Measurements from ENCODE around the gene EXD1.
A peak's percentile ranks its signal among the peaks of the same experiment; 100 is the strongest.
"Not testable (repeated sequence)": the region's sequence is repeated elsewhere in the genome, so short reads cannot be mapped to it uniquely, and the experiment has no call there.

EXD1 gene

GRCh38 chr15:41183581-41183980, 47.0 kb downstream of the EXD1 start:
- Mint-ChIP-seq H3K4me3 (no peak overlapping the region), H3K27ac (no peak overlapping the region), H3K4me1 (no peaks in the 10 kb centered on the region), H3K27me3 (no peaks in the 10 kb centered on the region), H3K9me3 (no peaks in the 10 kb centered on the region)
- ATAC-seq: no peak
- no peak for DNase-seq

DNA sequence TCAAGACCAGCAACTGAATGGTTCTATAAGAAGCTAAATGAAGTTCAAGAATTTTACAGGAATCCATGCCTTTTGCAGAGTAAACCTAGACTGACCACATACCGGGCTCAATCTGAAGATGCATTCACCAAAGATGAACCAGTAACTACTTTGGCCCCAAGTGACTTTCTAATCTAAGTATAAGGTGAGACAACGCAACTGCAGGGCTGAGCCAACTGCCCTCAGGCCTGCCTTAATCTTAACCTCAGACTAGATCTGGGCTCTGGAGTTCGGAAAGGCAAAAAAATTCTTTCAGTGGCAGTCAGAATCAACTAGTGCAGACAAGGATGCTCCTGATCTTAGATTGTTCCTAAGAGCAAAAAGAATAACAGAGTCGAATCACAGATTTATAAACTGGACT, 48.3 kb downstream of the EXD1 start:
- no peak for ATAC-seq
- Mint-ChIP-seq H3K9me3 (no peaks in the 10 kb centered on the region), H3K27me3 (no peaks in the 10 kb centered on the region)

DNA sequence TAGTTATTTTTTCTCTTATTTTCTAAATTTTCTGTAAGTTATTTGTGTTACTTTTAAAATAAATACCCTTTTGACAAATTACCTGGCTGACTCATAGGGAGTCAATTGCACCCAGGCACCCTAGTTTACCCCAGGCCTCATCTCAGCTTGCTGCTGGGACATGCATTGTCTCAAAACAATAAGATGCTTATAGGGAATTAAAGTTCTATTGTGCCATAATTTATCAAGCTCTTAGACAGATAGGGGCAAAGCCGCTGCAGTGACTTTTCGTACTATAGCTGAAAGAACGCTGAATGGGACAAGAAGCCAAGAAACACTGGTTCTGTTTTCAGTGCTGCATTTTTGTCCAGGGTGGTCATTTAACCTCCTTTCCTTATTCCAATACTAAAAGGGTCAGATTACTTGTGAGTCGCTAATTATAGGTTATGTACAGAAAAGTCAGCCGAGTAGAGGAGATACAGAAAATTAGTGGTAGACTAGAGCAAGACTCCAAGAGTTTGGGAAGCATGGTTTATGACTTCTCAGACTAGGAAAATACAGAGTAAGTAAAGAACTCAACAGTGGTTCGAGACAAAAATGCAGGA, 50.3 kb downstream of the EXD1 start:
- no peak overlapping the region for H3K4me3 Mint-ChIP-seq

More for the DNA sequence above, 48.3 kb downstream of the EXD1 start:
- Mint-ChIP-seq H3K4me1 (no peaks in the 10 kb centered on the region), H3K4me3 (no peak overlapping the region), H3K27ac (no peak overlapping the region)
- DNase-seq: no peak

DNA sequence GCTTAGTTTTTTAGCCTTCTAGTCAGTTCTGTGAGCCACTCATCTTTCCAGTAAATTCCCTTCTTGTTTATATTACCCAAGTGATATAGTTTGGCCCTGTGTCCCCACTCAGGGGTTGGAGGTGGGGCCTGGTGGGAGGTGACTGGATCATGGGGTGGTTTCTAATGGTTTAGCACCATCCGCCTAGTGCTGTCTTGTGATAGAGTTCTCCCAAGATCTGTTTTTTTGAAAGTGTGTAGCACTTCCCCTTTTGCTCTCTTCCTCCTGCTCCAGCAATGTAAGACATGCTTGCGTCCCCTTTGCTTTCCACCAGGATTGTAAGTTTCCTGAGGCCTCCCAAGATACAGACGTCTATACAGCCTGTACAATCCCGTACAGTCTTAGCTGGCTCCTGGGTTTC, 60.8 kb downstream of the EXD1 start:
- H3K9me3 Mint-ChIP-seq: no peaks in the 10 kb centered on the region
- H3K27ac Mint-ChIP-seq: no peak overlapping the region
- H3K4me1 Mint-ChIP-seq: no peaks in the 10 kb centered on the region
- H3K27me3 Mint-ChIP-seq: no peaks in the 10 kb centered on the region
- DNase-seq (no peak), ATAC-seq (no peak)
- H3K4me3 Mint-ChIP-seq: no peak overlapping the region

More for the DNA sequence above, 50.3 kb downstream of the EXD1 start:
- H3K9me3 Mint-ChIP-seq: no peaks in the 10 kb centered on the region
- no peaks in the 10 kb centered on the region for H3K4me1 Mint-ChIP-seq
- no peak overlapping the region for H3K27ac Mint-ChIP-seq
- DNase-seq: no peak
- ATAC-seq: no peak
- H3K27me3 Mint-ChIP-seq: no peaks in the 10 kb centered on the region

DNA sequence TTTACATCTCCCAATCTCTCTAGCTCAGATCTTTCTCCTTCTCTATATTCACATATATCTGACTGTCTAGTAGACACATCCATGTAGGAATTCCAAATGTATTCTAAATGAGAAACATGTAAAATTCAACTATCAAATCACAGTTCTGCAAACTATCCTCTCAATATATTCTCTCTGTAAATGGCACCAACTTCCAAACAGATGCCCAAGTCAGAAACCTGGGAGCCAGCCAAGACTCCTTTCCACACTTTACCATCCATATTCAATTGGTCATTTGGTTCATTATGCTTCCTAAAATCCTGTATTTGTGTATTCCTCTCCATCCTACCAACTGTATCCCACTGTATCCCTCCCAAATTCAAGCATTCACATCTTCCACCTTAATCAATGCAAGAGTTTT, 61.5 kb downstream of the EXD1 start:
- Mint-ChIP-seq H3K27me3 (no peaks in the 10 kb centered on the region), H3K4me3 (no peak overlapping the region), H3K9me3 (no peaks in the 10 kb centered on the region), H3K27ac (no peak overlapping the region), H3K4me1 (no peaks in the 10 kb centered on the region)
- DNase-seq (no peak), ATAC-seq (no peak)

DNA sequence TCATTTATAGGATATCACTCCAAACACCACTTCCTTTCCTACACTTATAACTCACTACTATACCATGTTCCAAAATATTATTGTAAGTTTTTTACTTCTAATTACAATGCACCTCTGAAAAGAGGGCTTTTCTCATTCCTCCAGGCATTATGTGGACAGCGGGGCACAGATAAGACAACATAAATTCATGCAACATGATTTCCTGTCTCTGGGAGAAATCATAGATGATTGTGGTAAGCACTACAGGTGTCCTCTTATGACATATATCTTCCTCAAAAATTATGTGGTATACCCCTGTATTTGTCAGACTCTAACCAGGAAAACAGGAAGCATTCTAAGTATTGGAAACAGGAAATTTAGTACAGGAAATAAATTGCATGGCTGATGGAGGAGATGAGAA, 68.8 kb downstream of the EXD1 start:
- Mint-ChIP-seq H3K27ac (no peak overlapping the region), H3K9me3 (no peaks in the 10 kb centered on the region), H3K27me3 (no peaks in the 10 kb centered on the region), H3K4me3 (no peak overlapping the region), H3K4me1 (peaks cover 16% of the 10 kb centered on the region)
- DNase-seq (no peak), ATAC-seq (no peak)

DNA sequence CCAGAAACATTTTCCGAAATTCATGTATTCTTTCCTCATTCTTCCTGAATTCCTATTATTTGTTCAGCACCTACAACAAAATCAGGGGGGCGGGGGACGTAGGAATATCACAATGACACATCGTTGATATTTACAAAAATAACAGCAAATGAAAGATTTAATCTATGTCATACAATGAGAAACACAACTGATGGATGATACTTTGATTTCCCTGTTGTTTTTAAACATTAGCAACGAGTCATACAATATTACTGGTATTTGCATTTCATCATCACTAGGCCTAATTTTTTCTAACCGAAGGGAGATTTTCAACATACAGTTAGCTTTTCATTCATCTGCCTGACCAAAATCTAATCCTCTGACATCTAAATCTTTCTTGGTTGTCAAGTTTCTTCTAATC, 69.2 kb downstream of the EXD1 start:
- ATAC-seq (no peak), DNase-seq (no peak)
- no peak overlapping the region for H3K27ac Mint-ChIP-seq
- H3K9me3 Mint-ChIP-seq: no peaks in the 10 kb centered on the region
- no peaks in the 10 kb centered on the region for H3K27me3 Mint-ChIP-seq
- H3K4me3 Mint-ChIP-seq: no peak overlapping the region
- peaks cover 16% of the 10 kb centered on the region for H3K4me1 Mint-ChIP-seq

- Mint-ChIP-seq H3K4me3 (no peak overlapping the region), H3K27ac (no peak overlapping the region), H3K9me3 (no peaks in the 10 kb centered on the region), H3K4me1 (peaks cover 16% of the 10 kb centered on the region), H3K27me3 (no peaks in the 10 kb centered on the region)
- ATAC-seq (no peak), DNase-seq (no peak)
These were observed 69.8 kb downstream of the EXD1 start for GRCh38 chr15:41160639-41161315.

DNA sequence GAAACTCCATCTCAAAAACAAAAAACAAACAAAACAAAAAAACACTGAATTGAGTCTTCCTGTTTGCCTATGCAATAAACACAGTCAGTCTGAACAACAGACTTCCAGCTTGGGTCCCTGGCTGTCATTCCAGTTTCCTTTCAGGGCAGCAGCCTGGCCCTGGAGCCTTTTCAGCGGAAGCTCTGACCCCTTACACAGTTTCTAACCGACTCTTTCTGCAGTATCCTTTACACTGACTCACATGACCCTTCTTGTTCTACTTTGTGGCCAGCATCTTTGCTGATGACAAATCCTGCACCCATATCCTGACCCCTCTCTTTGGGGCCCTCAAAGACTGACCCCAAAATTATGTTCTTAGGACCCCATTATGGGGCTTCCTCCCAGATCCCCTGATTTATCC, 76.1 kb downstream of the EXD1 start:
- ATAC-seq (no peak), DNase-seq (no peak)
- H3K4me3 Mint-ChIP-seq: no peak overlapping the region
- no peak overlapping the region for H3K27ac Mint-ChIP-seq
- H3K4me1 Mint-ChIP-seq: peaks cover 8% of the 10 kb centered on the region
- no peaks in the 10 kb centered on the region for H3K9me3 Mint-ChIP-seq
- no peaks in the 10 kb centered on the region for H3K27me3 Mint-ChIP-seq

DNA sequence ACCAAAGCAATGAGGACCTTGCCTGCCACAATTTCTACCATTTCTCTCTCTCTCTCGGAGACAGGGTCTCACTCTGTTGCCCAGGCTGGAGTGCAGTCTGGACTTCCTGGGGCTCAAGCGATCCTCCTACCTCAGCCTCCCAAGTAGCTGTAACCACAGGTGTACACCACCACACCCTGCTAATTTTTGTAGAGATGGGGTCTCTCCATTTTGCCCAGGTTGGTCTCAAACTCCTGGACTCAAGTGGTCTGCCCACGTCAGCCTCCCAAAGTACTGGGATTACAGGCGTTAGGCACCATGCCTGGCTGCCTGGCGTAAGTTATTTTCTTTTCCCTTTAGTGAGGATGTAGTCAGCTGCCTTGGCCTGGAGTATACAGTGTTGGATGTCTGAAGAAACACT, 76.8 kb downstream of the EXD1 start:
- H3K4me3 Mint-ChIP-seq: no peak overlapping the region
- no peaks in the 10 kb centered on the region for H3K9me3 Mint-ChIP-seq
- H3K4me1 Mint-ChIP-seq: peaks cover 8% of the 10 kb centered on the region
- DNase-seq (no peak), ATAC-seq (no peak)
- H3K27me3 Mint-ChIP-seq: no peaks in the 10 kb centered on the region
- H3K27ac Mint-ChIP-seq: peak overlapping the region in 1 of 2 donors; percentile 10

- DNase-seq: no peak
- Mint-ChIP-seq H3K4me3 (no peak overlapping the region), H3K4me1 (peaks cover 8% of the 10 kb centered on the region), H3K9me3 (no peaks in the 10 kb centered on the region), H3K27ac (no peak overlapping the region), H3K27me3 (no peaks in the 10 kb centered on the region)
- ATAC-seq: no peak
These were observed 79.0 kb downstream of the EXD1 start for GRCh38 chr15:41151451-41152005.

- Mint-ChIP-seq H3K27ac (no peak overlapping the region), H3K4me1 (peaks cover 8% of the 10 kb centered on the region), H3K9me3 (no peaks in the 10 kb centered on the region), H3K27me3 (no peaks in the 10 kb centered on the region), H3K4me3 (no peak overlapping the region)
- ATAC-seq (no peak), DNase-seq (no peak)
These were observed 80.3 kb downstream of the EXD1 start for GRCh38 chr15:41150279-41150678.

DNA sequence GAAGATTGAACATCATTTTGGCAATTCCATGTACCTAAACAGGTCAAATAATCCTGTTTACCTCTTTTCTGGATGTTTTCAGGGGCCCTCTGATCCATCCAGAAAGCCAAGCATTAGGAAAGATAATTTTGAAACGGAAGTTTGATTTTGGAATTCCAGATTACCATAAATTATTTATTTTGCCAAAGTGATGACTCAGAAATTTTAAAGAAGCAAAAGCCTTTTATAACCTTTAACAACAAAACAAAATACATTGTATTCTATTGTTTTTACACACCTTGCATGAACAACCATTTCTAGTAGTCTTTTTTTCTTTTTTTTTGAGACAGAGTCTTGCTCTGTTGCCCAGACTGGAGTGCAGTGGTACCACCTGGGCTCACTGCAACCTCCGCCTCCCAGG, 82.5 kb downstream of the EXD1 start:
- DNase-seq: no peak
- H3K4me1 Mint-ChIP-seq: peaks cover 8% of the 10 kb centered on the region
- no peaks in the 10 kb centered on the region for H3K9me3 Mint-ChIP-seq
- H3K27ac Mint-ChIP-seq: no peak overlapping the region
- no peaks in the 10 kb centered on the region for H3K27me3 Mint-ChIP-seq
- no peak for ATAC-seq
- H3K4me3 Mint-ChIP-seq: no peak overlapping the region

- Mint-ChIP-seq H3K9me3 (no peaks in the 10 kb centered on the region), H3K27me3 (no peaks in the 10 kb centered on the region), H3K4me1 (no peaks in the 10 kb centered on the region), H3K27ac (no peak overlapping the region), H3K4me3 (no peak overlapping the region)
- no peak for ATAC-seq
- DNase-seq: no peak
These were observed 90.9 kb downstream of the EXD1 start for GRCh38 chr15:41139619-41140018.

DNA sequence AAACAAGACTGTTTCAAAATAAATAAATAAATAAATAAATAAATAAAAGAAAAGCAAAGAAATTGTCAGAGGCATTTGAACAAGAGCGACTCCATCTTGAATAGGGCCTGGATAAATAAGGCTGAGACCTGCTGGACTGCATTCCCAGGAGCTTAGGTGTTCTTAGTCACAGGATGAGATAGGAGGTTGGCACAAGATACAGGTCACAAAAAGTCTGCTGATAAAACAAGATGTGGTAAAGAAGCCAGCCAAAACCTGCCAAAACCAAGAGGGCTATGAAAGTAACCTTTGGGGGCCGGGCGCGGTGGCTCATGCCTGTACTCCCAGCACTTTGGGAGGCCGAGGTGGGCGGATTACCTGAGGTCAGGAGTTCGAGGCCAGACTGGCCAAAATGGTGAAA, 91.4 kb downstream of the EXD1 start:
- H3K4me1 Mint-ChIP-seq, H3K9me3 Mint-ChIP-seq, H3K4me3 Mint-ChIP-seq, DNase-seq, H3K27me3 Mint-ChIP-seq, ATAC-seq, H3K27ac Mint-ChIP-seq: not testable (repeated sequence)

DNA sequence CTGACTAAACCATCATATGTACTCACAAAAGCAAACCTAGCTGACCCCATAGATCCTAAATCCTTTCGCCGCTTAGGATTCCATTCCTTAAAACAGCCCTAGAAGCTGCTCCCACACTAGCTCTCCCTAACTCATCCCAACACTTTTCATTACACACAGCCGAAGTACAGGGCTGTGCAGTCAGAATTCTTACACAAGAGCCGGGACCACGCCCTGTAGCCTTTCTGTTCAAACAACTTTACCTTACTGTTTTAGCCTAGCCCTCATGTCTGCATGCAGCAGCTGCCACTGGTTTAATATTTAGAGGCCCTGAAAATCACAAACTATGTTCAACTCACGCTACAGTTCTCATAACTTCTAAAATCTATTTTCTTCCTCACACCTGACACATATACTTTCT, 95.0 kb downstream of the EXD1 start:
- not testable (repeated sequence) for H3K4me3 Mint-ChIP-seq, H3K4me1 Mint-ChIP-seq, H3K27ac Mint-ChIP-seq, DNase-seq, ATAC-seq, H3K27me3 Mint-ChIP-seq, H3K9me3 Mint-ChIP-seq

DNA sequence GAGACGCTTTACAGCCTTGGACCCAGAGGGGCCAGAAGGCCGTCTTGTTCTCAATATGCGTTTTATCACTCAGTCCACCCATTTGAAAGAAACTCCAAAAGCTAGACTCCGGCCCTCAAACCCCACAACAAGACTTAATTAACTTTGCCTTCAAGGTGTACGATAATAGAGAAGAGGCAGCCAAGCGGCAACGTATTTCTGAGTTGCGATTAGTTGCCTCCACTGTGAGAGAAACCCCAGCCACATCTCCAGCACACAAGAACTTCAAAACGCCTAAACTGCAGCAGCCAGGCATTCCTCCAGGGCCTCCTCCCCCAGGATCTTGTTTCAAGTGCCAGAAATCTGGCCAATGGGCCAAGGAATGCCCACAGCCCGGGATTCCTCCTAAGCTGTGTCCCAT, 97.1 kb downstream of the EXD1 start:
- DNase-seq: no peak
- Mint-ChIP-seq H3K4me1 (no peaks in the 10 kb centered on the region), H3K27ac (no peak overlapping the region), H3K9me3 (peaks cover 0 to 8% of the 10 kb centered on the region in 2 donors), H3K27me3 (peaks cover 9% of the 10 kb centered on the region), H3K4me3 (no peak overlapping the region)
- no peak for ATAC-seq

All from stimulated activated naive CD8-positive, alpha-beta T cell treated with anti-CD3 and anti-CD28 coated beads, Interleukin-15, amount 100 ng/mL, for 72 hours (primary cell).